Endothelial cell of umbilical vein (primary cell): ENCODE results near the gene TMEM61.

Experiments used
- GATA2 ChIP-seq: IDR thresholded peaks from 2 replicates; pipeline ENCODE4 v1.7.0; 2011; ENCODE audit warnings: low read depth, mild to moderate bottlenecking, moderate library complexity, mixed read lengths, low read length; ENCODE audit not compliant: insufficient read length, insufficient read depth
- POLR2A ChIP-seq: IDR thresholded peaks from 2 replicates; pipeline ENCODE4 v1.6.1; 2012; ENCODE audit warnings: low read depth, mild to moderate bottlenecking, control low read depth, low read length
- POLR2AphosphoS5 ChIP-seq: IDR thresholded peaks from 2 replicates; pipeline ENCODE4 v1.6.1; 2012; ENCODE audit warnings: low read depth, mild to moderate bottlenecking, control low read depth, low read length, moderate library complexity; ENCODE audit not compliant: insufficient read depth
- TF ChIP-seq, protein P1 (sequence below), 2 donors: IDR thresholded peaks; 1 replicate in 1 of 2; 2 replicates in 1 of 2; pipeline ENCODE4 v1.5.1; 2011; ENCODE audit warnings: low read length in 2 of 2, mild to moderate bottlenecking in 2 of 2, moderate library complexity in 2 of 2, control low read depth in 1 of 2, inconsistent platforms in 1 of 2, low read depth in 1 of 2; ENCODE audit not compliant: insufficient read depth in 1 of 2; ENCODE audit errors: extremely low read depth in 1 of 2

DNA sequence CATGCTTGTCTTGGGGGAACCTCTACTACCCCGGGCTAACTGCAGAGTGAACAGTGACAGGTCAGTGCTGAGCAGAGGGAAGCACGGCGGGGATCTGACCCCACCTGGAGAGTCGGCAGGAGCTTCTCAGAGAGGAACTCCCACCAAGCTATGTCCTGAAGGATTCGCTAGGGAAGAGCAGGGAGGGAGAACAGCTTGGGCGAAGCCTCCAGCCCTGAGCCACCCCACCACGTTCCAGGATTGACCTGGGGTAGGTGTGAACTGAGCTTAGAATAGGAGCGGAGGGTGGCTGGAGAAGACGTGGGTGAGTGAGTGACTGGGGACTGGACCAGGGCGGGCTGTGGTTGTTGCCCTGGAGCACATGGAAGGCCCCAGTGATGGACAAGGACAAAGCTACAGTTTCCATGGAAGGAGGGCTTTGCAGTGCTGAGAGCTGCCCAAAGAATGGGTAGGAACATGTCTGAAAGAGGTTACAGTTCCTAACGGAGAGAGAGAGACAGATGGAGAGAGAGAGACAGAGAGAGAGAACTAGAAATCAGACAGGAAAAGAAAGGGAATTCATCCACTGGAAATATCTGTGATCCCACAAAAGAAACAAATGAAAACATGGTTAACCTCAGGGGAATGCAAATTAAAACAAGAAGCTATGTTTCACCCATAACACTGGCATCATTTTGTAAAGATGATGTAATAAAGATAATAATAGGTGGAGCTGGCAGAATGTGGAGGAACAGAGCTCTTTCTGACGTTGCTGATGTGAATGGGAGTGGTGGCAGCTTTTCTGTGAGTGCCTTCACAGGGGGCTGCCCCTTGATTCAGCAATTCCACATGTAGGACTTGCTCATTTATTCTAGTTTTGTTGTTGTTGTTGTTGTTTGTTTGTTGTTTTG, 35.5 kb downstream of the TMEM61 start:
- TF ChIP-seq, protein P1, sequence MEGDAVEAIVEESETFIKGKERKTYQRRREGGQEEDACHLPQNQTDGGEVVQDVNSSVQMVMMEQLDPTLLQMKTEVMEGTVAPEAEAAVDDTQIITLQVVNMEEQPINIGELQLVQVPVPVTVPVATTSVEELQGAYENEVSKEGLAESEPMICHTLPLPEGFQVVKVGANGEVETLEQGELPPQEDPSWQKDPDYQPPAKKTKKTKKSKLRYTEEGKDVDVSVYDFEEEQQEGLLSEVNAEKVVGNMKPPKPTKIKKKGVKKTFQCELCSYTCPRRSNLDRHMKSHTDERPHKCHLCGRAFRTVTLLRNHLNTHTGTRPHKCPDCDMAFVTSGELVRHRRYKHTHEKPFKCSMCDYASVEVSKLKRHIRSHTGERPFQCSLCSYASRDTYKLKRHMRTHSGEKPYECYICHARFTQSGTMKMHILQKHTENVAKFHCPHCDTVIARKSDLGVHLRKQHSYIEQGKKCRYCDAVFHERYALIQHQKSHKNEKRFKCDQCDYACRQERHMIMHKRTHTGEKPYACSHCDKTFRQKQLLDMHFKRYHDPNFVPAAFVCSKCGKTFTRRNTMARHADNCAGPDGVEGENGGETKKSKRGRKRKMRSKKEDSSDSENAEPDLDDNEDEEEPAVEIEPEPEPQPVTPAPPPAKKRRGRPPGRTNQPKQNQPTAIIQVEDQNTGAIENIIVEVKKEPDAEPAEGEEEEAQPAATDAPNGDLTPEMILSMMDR (IDR thresholded peaks at IDR 0.05; ENCODE audit: extremely low read depth in 1 of 2, insufficient read depth in 1 of 2, low read depth in 1 of 2, low read length in 2 of 2), result no peak
- TF ChIP-seq POLR2A, result no peak
- TF ChIP-seq GATA2, result no peak
- no peak for TF ChIP-seq POLR2AphosphoS5
